GM21825 (cell line): ENCODE results near the gene LCK.

Experiments used
- ATAC-seq: cut with Tn5 transposase; IDR thresholded peaks from one replicate; pipeline ENCODE4 v1.9.1; 2021; ENCODE audit warnings: mild to moderate bottlenecking, moderate library complexity; ENCODE audit not compliant: unreplicated experiment

Gene LCK

DNA sequence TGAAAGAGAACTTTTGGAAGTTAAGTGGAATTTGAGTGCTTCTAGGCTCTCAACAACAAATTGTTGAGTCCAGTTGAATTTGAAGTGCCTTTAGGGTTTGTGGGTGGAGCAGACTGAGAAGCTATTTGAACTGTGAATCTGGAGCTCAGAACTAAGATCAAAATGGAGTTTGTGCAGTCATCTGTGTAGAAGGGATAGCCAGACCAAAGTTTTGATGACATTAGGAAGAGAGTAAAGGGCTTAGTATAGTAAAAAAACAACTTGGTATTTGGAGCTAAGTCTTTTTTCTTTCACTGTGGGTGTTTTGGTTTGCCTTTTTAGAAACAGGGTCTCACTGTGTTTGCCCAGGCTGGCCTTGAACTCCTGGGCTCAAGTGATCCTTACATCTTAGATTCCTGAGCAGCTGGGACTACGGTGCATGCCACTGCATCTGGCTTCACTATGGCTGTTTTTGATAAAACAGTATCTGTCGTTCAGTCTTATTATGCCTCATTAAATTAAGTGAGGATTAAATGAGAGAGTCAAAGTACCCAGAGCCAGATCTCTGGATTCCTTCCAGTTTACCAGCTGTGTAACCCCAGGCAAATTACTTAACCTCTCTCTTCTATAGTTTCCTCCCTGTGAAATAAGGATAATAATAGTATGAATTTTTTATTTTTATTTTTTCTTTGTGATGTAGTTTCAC lies 60.8 kb downstream of the LCK start:
- ATAC-seq, result no peak

DNA sequence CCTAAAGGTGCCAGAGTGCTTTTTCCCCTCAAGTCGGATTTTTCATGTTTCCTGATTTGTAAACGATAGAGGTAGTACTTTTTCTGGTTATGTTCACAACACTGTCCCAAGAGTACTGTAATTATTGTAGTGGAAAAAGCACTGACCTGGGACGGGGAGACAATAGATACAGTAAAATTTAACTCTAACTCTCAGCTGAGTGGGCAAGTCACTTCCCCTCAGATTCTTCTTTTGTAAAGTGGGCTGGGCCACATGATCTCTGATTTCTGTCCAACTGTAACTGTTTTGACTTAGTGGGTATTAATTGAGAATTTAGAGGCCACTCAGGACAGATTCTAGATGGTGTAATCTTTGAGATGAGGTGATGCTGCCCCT lies 65.8 kb downstream of the LCK start:
- ATAC-seq, result no peak

DNA sequence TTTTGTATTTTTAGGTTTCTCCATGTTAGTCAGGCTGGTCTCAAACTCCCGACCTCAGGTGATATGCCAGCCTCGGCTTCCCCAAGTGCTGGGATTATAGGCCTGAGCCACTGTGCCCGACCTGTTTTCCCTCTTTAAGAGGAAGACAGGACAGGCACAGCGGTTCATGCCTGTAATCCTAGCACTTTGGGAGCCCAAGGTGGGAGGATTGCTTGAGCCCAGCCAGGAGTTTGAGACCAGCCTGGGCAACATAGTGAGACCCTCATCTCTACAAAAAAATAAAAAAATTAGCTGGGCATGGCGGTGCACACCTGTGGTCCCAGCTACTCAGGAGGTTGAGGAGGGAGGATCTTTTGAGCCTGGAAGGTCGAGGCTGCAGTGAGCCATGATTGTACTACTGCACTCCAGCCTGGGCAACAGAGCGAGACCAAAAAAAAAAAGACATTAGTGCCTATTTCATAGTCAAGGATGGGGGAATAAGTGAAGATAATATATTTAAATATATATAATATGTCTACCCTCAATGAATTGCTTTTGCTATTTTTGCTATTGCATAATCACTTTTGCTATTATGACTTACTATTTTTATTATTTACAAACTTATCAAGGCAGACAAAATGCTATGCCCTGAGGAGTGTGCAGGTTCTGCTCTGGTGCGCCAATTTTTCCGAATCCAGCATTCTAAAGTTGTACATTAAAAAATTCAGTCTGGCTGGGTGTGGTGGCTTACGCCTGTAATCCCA lies 67.2 kb downstream of the LCK start:
- no peak for ATAC-seq

DNA sequence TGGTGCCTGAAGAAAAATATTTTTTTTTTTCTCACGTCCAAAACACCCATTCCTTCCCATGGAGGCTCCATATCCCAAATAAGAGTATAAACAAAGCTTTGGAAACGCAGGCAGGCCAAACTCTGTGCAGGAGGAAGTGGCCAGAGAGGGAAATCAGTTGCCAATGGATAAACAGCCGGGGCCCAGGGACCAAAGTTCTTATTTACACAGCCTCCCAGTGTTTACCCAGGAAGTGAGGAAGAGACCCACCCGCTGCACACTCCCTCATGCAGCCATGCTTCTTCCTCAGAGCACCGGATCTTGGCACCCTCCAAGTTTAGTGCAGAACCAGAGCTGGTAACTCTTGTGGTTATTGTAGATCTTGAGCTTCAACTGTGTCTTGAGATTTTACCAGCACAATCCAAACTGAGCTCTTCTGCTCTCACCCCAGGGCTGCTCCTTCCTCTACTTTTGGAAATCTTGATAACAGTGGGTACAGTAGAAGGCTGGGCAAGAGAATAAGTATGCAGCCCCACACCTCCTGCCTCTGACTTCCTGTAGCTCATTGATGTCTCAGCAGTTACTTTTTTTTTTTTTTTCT lies 70.7 kb downstream of the LCK start:
- no peak for ATAC-seq

DNA sequence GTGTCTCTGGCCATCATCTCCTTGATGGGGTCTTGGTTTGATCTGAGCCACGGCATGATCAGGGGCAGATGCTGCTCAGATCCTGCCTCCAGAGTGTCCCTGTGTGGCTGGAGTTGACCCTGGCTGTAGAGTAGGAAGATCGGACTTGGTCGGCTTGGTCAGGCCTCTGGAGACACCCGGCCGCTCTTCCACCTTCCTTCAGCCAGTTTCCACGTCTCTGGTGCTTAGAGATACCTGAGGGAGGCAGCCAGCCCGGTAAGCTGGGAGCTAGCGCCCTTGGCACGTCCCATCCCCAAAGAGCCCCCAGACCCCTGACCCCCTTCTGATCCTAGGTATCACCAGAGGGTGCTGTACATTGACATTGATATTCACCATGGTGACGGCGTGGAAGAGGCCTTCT lies 76.1 kb downstream of the LCK start:
- ATAC-seq, result no peak

DNA sequence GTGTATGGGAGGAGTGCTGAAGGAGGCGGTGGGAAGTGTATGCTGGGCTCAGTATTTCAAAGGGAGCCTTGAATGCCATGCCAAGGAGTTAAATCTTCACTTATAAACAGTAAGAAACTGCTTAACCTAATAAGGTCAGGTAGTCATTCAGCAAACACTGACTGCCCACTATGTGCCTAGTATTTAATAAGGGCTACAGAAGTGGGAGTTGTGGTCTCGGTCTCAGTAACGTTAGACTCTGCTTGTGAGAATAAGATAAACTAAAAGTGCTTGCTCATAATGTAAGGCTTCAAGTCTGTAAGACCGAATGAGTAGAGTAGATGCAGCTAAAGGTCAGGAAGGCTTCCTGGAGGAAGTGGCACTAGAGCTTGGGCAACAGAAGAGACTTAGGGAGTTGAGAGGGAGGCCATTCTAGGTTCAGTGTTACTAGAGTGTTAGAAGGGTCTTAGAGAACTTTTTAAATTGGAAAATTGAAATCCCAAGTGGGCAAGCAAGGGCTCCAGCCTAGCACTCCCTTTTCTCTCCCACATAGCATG lies 78.9 kb downstream of the LCK start:
- ATAC-seq, result no peak

DNA sequence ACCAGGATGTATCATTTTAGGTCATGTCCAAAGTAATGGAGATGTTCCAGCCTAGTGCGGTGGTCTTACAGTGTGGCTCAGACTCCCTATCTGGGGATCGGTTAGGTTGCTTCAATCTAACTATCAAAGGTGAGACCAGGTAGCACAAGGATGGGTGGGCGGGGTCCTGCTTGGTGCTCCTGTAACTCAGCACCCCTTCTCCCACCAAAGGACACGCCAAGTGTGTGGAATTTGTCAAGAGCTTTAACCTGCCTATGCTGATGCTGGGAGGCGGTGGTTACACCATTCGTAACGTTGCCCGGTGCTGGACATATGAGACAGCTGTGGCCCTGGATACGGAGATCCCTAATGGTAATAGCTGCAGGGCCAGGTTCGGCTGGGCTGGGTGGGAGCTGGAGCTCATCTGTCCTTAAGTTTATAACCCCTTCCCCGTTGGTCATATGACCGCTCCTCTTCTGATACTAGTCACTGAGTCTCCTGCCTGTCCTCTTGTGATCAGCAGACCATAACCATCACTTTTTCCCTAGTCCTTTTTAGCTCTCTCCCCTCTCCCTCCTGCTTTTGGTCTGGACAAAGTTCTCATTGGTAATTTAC lies 79.6 kb downstream of the LCK start:
- ATAC-seq, result no peak

DNA sequence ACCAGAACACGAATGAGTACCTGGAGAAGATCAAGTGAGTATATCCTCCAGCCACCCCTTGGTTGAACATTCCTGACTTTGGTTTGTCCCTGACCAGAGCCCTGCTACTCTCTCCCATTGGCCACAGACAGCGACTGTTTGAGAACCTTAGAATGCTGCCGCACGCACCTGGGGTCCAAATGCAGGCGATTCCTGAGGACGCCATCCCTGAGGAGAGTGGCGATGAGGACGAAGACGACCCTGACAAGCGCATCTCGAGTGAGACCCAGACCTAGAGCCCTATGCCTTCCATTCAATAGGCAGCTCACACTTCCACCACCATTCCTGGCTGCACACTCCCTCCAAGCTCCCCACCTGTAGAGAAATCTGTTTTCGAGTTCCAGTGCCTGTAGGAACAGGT lies 80.5 kb downstream of the LCK start:
- ATAC-seq, result no peak

DNA sequence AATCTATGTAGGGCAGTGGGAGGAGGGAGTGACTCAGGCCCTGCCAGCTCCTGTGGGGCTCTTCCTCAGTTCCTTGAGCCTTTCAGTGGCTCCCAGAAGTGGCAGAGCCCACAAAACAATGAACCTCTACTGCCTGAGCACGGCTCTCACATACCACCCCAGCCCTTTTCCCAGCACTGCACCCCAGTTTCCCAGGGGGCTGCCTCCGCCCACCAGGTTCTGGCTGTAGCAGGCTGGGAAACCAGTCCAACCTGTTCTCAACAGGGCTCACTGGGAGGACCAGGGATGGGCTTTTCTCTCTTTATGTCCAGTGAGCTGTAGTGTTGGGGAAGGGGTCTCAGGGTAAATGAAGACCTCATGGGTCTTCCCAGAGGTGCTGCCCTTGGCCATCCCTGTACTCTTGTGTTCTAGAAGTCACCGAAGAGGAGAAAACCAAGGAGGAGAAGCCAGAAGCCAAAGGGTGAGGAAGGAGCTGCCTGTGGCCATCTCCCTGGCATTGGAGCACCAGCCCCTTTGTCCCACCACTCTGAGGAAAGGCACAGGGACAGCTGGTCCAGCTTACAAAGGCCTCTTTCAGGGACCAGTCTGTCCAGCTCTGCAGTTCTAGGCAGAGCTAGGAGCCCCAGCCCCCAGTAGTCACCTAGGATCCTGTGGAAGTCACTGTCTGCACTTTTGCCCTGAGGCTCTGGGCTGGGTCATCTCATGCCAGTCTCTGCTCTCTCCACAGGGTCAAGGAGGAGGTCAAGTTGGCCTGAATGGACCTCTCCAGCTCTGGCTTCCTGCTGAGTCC lies 81.4 kb downstream of the LCK start:
- ATAC-seq, result no peak

DNA sequence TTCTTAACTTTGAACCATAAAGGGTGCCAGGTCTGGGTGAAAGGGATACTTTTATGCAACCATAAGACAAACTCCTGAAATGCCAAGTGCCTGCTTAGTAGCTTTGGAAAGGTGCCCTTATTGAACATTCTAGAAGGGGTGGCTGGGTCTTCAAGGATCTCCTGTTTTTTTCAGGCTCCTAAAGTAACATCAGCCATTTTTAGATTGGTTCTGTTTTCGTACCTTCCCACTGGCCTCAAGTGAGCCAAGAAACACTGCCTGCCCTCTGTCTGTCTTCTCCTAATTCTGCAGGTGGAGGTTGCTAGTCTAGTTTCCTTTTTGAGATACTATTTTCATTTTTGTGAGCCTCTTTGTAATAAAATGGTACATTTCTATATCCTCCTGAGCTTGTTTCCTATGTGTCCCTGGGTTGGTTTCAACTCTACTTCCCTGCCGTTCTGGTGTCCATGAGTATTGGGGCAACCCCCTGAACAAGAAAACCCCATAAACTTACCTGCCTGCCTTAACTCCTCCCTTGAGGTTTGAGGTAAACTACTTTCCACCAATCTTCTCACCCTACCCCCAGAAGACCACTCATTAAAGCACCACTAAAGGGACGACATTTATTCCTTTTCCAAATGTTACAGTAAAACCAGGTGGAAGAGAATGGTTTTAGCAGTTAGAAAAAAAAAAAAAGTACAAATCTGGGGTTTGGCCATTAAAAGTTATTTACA lies 82.3 kb downstream of the LCK start:
- no peak for ATAC-seq

DNA sequence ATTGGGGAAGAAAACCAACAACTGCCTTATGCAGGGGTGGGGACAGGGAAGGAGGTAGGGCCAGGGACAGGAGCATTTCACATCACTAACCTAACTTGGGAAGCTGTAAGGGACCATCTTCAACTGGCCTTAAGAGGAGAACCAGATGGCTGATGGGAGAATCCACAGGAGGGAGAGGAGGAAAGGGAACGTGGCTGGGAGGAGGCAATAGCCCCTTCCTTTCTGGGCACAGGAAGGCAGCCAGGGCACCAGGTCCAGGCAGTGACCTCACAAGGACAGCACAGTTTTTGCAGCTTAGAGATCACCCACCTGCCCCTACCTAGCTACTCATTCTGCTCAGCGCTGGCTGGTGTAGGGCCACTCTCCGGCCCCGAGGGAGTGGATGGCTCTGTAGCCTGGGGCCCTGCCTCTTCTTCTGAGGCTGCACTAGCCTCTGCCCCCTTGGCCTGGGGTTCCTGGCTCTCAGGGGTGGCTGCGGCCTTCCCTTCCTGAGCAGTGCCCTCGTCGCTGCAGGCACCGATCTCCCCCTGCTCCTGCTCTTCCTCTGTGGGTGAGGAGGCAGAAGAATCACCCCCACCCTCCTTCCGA lies 83.3 kb downstream of the LCK start:
- ATAC-seq, result no peak

DNA sequence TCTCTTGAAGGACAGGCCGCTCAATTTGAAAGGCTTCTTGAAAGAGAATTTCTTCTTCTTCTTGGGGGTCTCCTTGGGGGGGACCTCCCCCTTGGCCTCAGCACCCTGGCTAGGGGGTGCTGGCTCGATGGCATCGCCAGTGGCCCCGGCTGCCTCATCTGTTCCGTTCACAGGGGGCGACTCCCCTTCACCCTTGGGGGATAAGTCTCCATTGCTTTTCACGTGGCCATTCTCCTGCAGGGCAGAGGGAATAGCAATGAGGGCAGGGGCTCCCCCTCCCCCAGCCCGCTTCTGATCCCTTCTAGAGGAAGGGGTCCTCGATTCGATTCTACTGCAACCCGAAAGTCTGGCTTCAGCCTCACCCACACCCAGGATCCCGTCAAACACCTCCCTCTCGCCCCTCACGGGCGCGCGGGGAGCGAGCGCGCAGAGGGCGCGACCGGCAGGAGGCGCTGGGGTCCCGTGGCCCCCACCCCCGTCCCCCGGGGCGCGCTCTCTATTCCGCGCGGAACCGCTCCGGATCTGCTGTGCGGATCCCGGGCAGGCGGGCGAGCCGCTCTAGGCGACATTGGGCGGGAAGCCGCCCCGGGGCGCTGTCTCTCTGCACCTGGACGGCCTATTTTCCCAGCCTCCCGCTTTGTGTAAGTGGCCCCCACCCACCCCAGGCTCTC lies 83.9 kb downstream of the LCK start:
- ATAC-seq, result no peak

DNA sequence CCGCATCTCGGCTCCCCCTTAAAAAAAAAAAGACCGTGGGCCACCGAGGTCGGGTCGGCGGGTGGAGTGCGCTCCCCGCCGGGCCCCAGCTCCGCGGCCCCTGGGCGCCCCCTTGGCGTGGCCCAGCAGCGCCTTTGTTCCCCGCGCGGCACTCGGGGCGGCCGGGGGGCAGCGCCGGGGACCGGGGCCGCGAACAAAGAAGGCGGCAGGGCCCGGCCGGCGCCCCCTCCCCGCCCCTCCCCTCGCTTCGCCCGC lies 84.4 kb downstream of the LCK start:
- ATAC-seq, result no peak
